HFFc6 (cell line): ENCODE data around the gene ABHD3. TPM values are rescaled to one million over a fixed set of nuclear protein-coding genes. Genes with fewer than 3 reads are reported as not detected.
"Not testable (repeated sequence)": the region's sequence is repeated elsewhere in the genome, so short reads cannot be mapped to it uniquely, and the experiment has no call there.

Source experiments
- DNase-seq: peaks from one replicate; pipeline ENCODE4 v3.0.0-alpha.2; 2018
- H3K27ac Mint-ChIP-seq: 2 replicates; pipeline ENCODE4 v1.8.0; 2020; ENCODE audit warnings: mild to moderate bottlenecking, mixed read lengths
- H3K27me3 Mint-ChIP-seq: 2 replicates; pipeline ENCODE4 v1.8.0; 2021; ENCODE audit warnings: mild to moderate bottlenecking, moderate library complexity, mixed read lengths; ENCODE audit not compliant: insufficient read depth
- H3K36me3 Mint-ChIP-seq: 2 replicates; pipeline ENCODE4 v1.8.0; 2021; ENCODE audit warnings: low read depth, mixed read lengths
- H3K4me1 Mint-ChIP-seq: 2 replicates; pipeline ENCODE4 v1.8.0; 2020; ENCODE audit warnings: low read depth, mixed read lengths
- H3K4me3 Mint-ChIP-seq: 2 replicates; pipeline ENCODE4 v1.8.0; 2020; ENCODE audit warnings: mild to moderate bottlenecking, moderate library complexity, mixed read lengths
- H3K9me3 Mint-ChIP-seq: 2 replicates; pipeline ENCODE4 v1.8.0; 2020; ENCODE audit warnings: mild to moderate bottlenecking, mixed read lengths
- CTCF ChIP-seq: fragments of 200-600 bp; sonication (generic); IDR thresholded peaks from 2 replicates; pipeline ENCODE4 v1.5.0; 2021; ENCODE audit warnings: antibody characterized with exemption, mild to moderate bottlenecking
- total RNA-seq, 6 experiments: library from RNA; stranded (reverse); fragmentation: NEBNext Ultra II Directional; extraction: Animal tissue kit (Norgen Biotek cat#: 25700); gene quantifications; 2 replicates in 1 of 6; 3 replicates in 5 of 6; pipeline ENCODE4 v1.2.3, GENCODE V29; 2021

ABHD3 gene
- total RNA-seq, 6 experiments from 2014 or later: 2.8 to 7.2 (median 4.7) TPM

GRCh38 chr18:21735452-21736015 is 31.0 kb upstream of the ABHD3 start:
- H3K4me3 Mint-ChIP-seq: no peak overlapping the region; the same call in 1 of the 2 replicates

GRCh38 chr18:21733011-21733410 is 28.4 kb upstream of the ABHD3 start:
- no peak for DNase-seq
- Mint-ChIP-seq H3K4me1 (peaks cover 20% of the 10 kb centered on the region), H3K4me3 (no peak overlapping the region), H3K27ac (no peak overlapping the region), H3K27me3 (peaks cover 7% of the 10 kb centered on the region), H3K9me3 (peaks cover 18% of the 10 kb centered on the region), H3K36me3 (peaks cover 27% of the 10 kb centered on the region)
- no peak for TF ChIP-seq CTCF

More at GRCh38 chr18:21735452-21736015, 31.0 kb upstream of the ABHD3 start:
- H3K9me3 Mint-ChIP-seq: peaks cover 18% of the 10 kb centered on the region
- peaks cover 9% of the 10 kb centered on the region for H3K27me3 Mint-ChIP-seq
- DNase-seq: peak; percentile 25
- H3K36me3 Mint-ChIP-seq: peaks cover 30% of the 10 kb centered on the region
- peak overlapping the region; percentile 69 for H3K27ac Mint-ChIP-seq
- TF ChIP-seq CTCF: no peak
- H3K4me1 Mint-ChIP-seq: peaks cover 28% of the 10 kb centered on the region

- DNase-seq: no peak
- H3K4me1 Mint-ChIP-seq: no peaks in the 10 kb centered on the region
- no peak overlapping the region for H3K4me3 Mint-ChIP-seq
- peaks cover 7% of the 10 kb centered on the region for H3K27me3 Mint-ChIP-seq
- H3K36me3 Mint-ChIP-seq: no peaks in the 10 kb centered on the region
- TF ChIP-seq CTCF: no peak
- no peak overlapping the region for H3K27ac Mint-ChIP-seq
- H3K9me3 Mint-ChIP-seq: no peaks in the 10 kb centered on the region
Measured at GRCh38 chr18:21727702-21728101, 23.1 kb upstream of the ABHD3 start.

GRCh38 chr18:21725201-21725600 is 20.6 kb upstream of the ABHD3 start:
- Mint-ChIP-seq H3K9me3 (no peaks in the 10 kb centered on the region), H3K36me3 (no peaks in the 10 kb centered on the region), H3K27ac (no peak overlapping the region), H3K27me3 (peaks cover 7% of the 10 kb centered on the region), H3K4me1 (no peaks in the 10 kb centered on the region), H3K4me3 (no peak overlapping the region)
- no peak for TF ChIP-seq CTCF
- no peak for DNase-seq

- Mint-ChIP-seq H3K36me3 (no peaks in the 10 kb centered on the region), H3K4me3 (no peak overlapping the region), H3K9me3 (no peaks in the 10 kb centered on the region), H3K27ac (no peak overlapping the region), H3K4me1 (no peaks in the 10 kb centered on the region), H3K27me3 (peaks cover 9% of the 10 kb centered on the region)
- no peak for DNase-seq
- no peak for TF ChIP-seq CTCF
Measured at GRCh38 chr18:21722687-21723086, 18.1 kb upstream of the ABHD3 start.

GRCh38 chr18:21714474-21714873 is 9.9 kb upstream of the ABHD3 start:
- Mint-ChIP-seq H3K36me3 (no peaks in the 10 kb centered on the region), H3K27ac (no peak overlapping the region), H3K9me3 (no peaks in the 10 kb centered on the region; the same call in 1 of the 2 replicates), H3K4me3 (no peak overlapping the region), H3K4me1 (no peaks in the 10 kb centered on the region), H3K27me3 (peaks cover 8% of the 10 kb centered on the region; the same call in 1 of the 2 replicates)
- DNase-seq: no peak
- no peak for TF ChIP-seq CTCF

- H3K4me3 Mint-ChIP-seq, H3K27me3 Mint-ChIP-seq, H3K9me3 Mint-ChIP-seq, H3K27ac Mint-ChIP-seq, H3K36me3 Mint-ChIP-seq, DNase-seq: not testable (repeated sequence)
- peaks cover 26% of the 10 kb centered on the region for H3K4me1 Mint-ChIP-seq
Measured at GRCh38 chr18:21707130-21707529, 2.6 kb upstream of the ABHD3 start.
